HCT116 (cell line): ENCODE results near the gene PRKAG2. TPM values are rescaled to one million over a fixed set of nuclear protein-coding genes. Genes with fewer than 3 reads are reported as not detected.

Experiments
- ATAC-seq: fragments of 200-7000 bp; cut with Tn5 transposase; 2 replicates; pipeline ENCODE4 v1.9.1; 2020; ENCODE audit warnings: mild to moderate bottlenecking, moderate library complexity
- BruUV-seq: library from RNA; stranded (reverse); fragments of 400-500 nt; replicated peaks from 2 replicates; lab custom pipeline; 2021; lab: Mats Ljungman, UMichigan
- CTCF ChIA-PET: fragments of 300-600 bp; sonication (Branson Sonifier 250); formaldehyde crosslinking; loops from one replicate; lab custom pipeline; 2021; ENCODE audit warnings: antibody characterized with exemption; lab: Charles Lee
- POLR2A ChIA-PET: fragments of 300-600, 350-600 bp; sonication (Branson Sonifier 250); formaldehyde crosslinking; loops from one replicate; lab custom pipeline; 2021; ENCODE audit warnings: antibody characterized with exemption; lab: Charles Lee
- RAD21 ChIA-PET, 2 experiments: fragments of 300-600 bp; sonication (Branson Sonifier 250); formaldehyde crosslinking; loops; one replicate each; lab custom pipeline; 2023; ENCODE audit warnings: low total read pairs in 2 of 2; ENCODE audit not compliant: uncharacterized antibody in 2 of 2, unreplicated experiment in 2 of 2, low non-redundant PET in 1 of 2; lab: Charles Lee
- DNase-seq: peaks from one replicate; pipeline ENCODE4 v3.0.0-alpha.2; 2010; ENCODE audit warnings: low read depth, low spot score
- H2AFZ ChIP-seq: fragments of 200-600 bp; shearing (Covaris generic), sonication (generic); 2 replicates; pipeline ENCODE4 v1.6.1; 2017; ENCODE audit warnings: low read depth, mixed run types, mixed read lengths, antibody characterized with exemption, low read length; ENCODE audit not compliant: poor library complexity, severe bottlenecking
- H3K27ac ChIP-seq: 2 replicates; pipeline ENCODE4 v1.5.1; 2012; ENCODE audit warnings: low read depth, low read length
- H3K27me3 ChIP-seq: fragments of 200-600 bp; sonication (generic); 2 replicates; pipeline ENCODE4 v1.6.1; 2016; ENCODE audit warnings: mixed run types, low read length, mixed read lengths; ENCODE audit not compliant: insufficient read depth
- H3K36me3 ChIP-seq, 2 experiments: fragments of 200-500 bp in 1 of 2; fragments of 200-600 bp in 1 of 2; sonication (Bioruptor generic) in 1 of 2; sonication (generic) in 1 of 2; 2 replicates each; pipeline versions ENCODE4 v1.5.1 to v1.6.1; 2014 to 2016; ENCODE audit warnings: low read length in 2 of 2, inconsistent platforms in 1 of 2, mixed read lengths in 1 of 2, mixed run types in 1 of 2; ENCODE audit not compliant: insufficient read depth in 2 of 2, control insufficient read depth in 1 of 2
- H3K4me1 ChIP-seq, 2 experiments: fragments of 200-600 bp in 1 of 2; sonication (generic) in 1 of 2; 2 replicates each; pipeline versions ENCODE4 v1.5.1 to v1.6.1; 2012 to 2017; ENCODE audit warnings: low read length in 2 of 2, inconsistent platforms in 1 of 2, mild to moderate bottlenecking in 1 of 2, mixed read lengths in 1 of 2, mixed run types in 1 of 2, moderate library complexity in 1 of 2; ENCODE audit not compliant: insufficient read depth in 2 of 2, control insufficient read depth in 1 of 2
- H3K4me2 ChIP-seq: fragments of 200-600 bp; sonication (generic); 2 replicates; pipeline ENCODE4 v1.6.1; 2017; ENCODE audit warnings: mixed run types, low read length, mixed read lengths
- H3K4me3 ChIP-seq, 2 experiments: fragments of 200-600 bp in 1 of 2; sonication (generic) in 1 of 2; replicated peaks in 1 of 2; 2 replicates each; pipeline ENCODE4 v1.5.1; 2011 to 2016; ENCODE audit warnings: low read length in 2 of 2, control low read depth in 1 of 2, low read depth in 1 of 2, mild to moderate bottlenecking in 1 of 2, mixed read lengths in 1 of 2, mixed run types in 1 of 2
- H3K79me2 ChIP-seq: fragments of 200-600 bp; sonication (generic); 2 replicates; pipeline ENCODE4 v1.6.1; 2017; ENCODE audit warnings: mild to moderate bottlenecking, mixed run types, low read length, moderate library complexity, mixed read lengths; ENCODE audit not compliant: insufficient read depth
- H3K9ac ChIP-seq: fragments of 200-600 bp; sonication (generic); 2 replicates; pipeline ENCODE4 v1.6.1; 2016; ENCODE audit warnings: low read length, mixed read lengths
- H3K9me2 ChIP-seq: fragments of 200-600 bp; sonication (generic), shearing (Covaris generic); 2 replicates; pipeline ENCODE4 v1.6.1; 2017; ENCODE audit warnings: mixed run types, mild to moderate bottlenecking, moderate library complexity; ENCODE audit not compliant: insufficient read depth
- H3K9me3 ChIP-seq, 2 experiments: fragments of 200-500 bp in 1 of 2; fragments of 200-600 bp in 1 of 2; sonication (Bioruptor generic) in 1 of 2; sonication (generic) in 1 of 2; 2 replicates each; pipeline ENCODE4 v1.6.1; 2014 to 2017; ENCODE audit warnings: low read length in 2 of 2, mixed read lengths in 2 of 2, inconsistent platforms in 1 of 2, low read depth in 1 of 2, mild to moderate bottlenecking in 1 of 2, mixed run types in 1 of 2, moderate library complexity in 1 of 2; ENCODE audit not compliant: control insufficient read depth in 1 of 2, insufficient read depth in 1 of 2
- H4K20me1 ChIP-seq: fragments of 200-600 bp; sonication (generic), shearing (Covaris generic); 2 replicates; pipeline ENCODE4 v1.6.1; 2017; ENCODE audit warnings: mixed run types, mild to moderate bottlenecking, moderate library complexity; ENCODE audit not compliant: insufficient read depth
- CEBPB ChIP-seq: IDR thresholded peaks from 2 replicates; pipeline ENCODE4 v1.6.1; 2012; ENCODE audit warnings: low read depth
- EZH2phosphoT487 ChIP-seq: fragments of 200-600 bp; IDR thresholded peaks from 2 replicates; pipeline ENCODE4 v1.6.1; 2018; ENCODE audit warnings: antibody characterized with exemption, borderline replicate concordance
- POLR2A ChIP-seq: IDR thresholded peaks from 2 replicates; pipeline ENCODE4 v1.7.0; 2011; ENCODE audit warnings: borderline replicate concordance; ENCODE audit not compliant: insufficient read depth, insufficient read length; ENCODE audit errors: extremely low read depth
- RAD21 ChIP-seq: IDR thresholded peaks from 2 replicates; pipeline ENCODE4 v1.6.1; 2012; ENCODE audit warnings: low read depth, mild to moderate bottlenecking
- TCF7L2 ChIP-seq: IDR thresholded peaks from 2 replicates; pipeline ENCODE4 v1.7.0; 2011; ENCODE audit warnings: borderline replicate concordance, inconsistent platforms; ENCODE audit not compliant: insufficient read depth, insufficient read length; ENCODE audit errors: extremely low read depth
- YY1 ChIP-seq: IDR thresholded peaks from 2 replicates; pipeline ENCODE4 v1.6.1; 2011; ENCODE audit warnings: low read length, low read depth, moderate library complexity, mild to moderate bottlenecking; ENCODE audit not compliant: insufficient replicate concordance; ENCODE audit errors: extremely low read depth
- ZNF274 ChIP-seq: fragments of 200-500 bp; sonication (Bioruptor generic); IDR thresholded peaks from 2 replicates; pipeline ENCODE4 v1.6.1; 2014; ENCODE audit warnings: mild to moderate bottlenecking, low read depth, low read length, inconsistent platforms
- intact Hi-C: fragments of 100-400 bp; cut with micrococcal nuclease; formaldehyde crosslinking; loops from 2 replicates; pipeline ENCODE4 v1.10.0; 2022
- total RNA-seq: library from RNA; stranded (reverse); gene quantifications from one replicate; pipeline ENCODE4 v1.2.1, GENCODE V29; 2021; ENCODE audit not compliant: unreplicated experiment
- TF ChIP-seq, protein P1 (sequence below): IDR thresholded peaks from 2 replicates; pipeline ENCODE4 v1.6.1; 2012
- TF ChIP-seq, protein P2 (sequence below), 3 experiments: fragments of 200-600 bp in 1 of 3; sonication (generic) in 1 of 3; IDR thresholded peaks in 2 of 3; conservative IDR thresholded peaks in 1 of 3; 2 replicates each; pipeline ENCODE4 v1.5.1; 2012 to 2017; ENCODE audit warnings: low read depth in 2 of 3, low read length in 2 of 3, antibody characterized with exemption in 1 of 3, borderline replicate concordance in 1 of 3, control low read depth in 1 of 3, mild to moderate bottlenecking in 1 of 3, mixed read lengths in 1 of 3, mixed run types in 1 of 3, moderate library complexity in 1 of 3; ENCODE audit not compliant: insufficient read depth in 1 of 3
- TF ChIP-seq, protein P3 (sequence below): IDR thresholded peaks from 2 replicates; pipeline ENCODE4 v1.6.1; 2011; ENCODE audit warnings: mild to moderate bottlenecking, low read length, moderate library complexity; ENCODE audit not compliant: insufficient replicate concordance; ENCODE audit errors: extremely low read depth

The PRKAG2 gene
- total RNA-seq, 1 experiment from 2014 or later = 23.6 TPM

DNA sequence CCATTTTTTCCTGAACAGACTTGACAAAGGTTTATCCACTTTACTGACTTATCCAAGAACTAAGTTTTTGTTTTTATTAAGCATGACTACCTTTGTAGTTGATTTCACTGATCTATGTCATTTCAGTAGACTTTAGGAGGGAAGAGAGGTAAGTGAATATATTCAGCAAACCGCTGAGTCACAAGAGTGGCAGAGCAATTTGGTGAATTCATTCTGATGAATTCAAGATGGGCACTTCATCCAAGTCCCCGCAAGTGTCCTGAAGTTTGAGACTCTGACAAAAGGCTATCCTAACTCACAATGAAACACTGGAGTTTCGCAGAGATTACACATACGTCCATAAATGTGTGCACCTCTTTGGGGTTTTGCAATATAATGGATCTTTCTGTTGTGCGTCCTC lies 255.0 kb downstream of the PRKAG2 start:
- CTCF ChIA-PET = no interaction called here
- Histone ChIP-seq H3K9me2 (no peaks in the 10 kb centered on the region), H4K20me1 (no peaks in the 10 kb centered on the region), H3K9ac (no peak overlapping the region), H3K79me2 (peaks cover 64% of the 10 kb centered on the region), H3K4me1 (peaks cover 0 to 4% of the 10 kb centered on the region in 2 experiments; a peak in 2 of 4 replicates), H3K27me3 (no peaks in the 10 kb centered on the region), H2AFZ (no peak overlapping the region), H3K4me3 (no peak overlapping the region), H3K36me3 (no peaks in the 10 kb centered on the region), H3K4me2 (no peak overlapping the region), H3K9me3 (no peaks in the 10 kb centered on the region), H3K27ac (no peak overlapping the region)
- TF ChIP-seq, protein P1, sequence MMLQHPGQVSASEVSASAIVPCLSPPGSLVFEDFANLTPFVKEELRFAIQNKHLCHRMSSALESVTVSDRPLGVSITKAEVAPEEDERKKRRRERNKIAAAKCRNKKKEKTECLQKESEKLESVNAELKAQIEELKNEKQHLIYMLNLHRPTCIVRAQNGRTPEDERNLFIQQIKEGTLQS = no peak
- TF ChIP-seq ZNF274 (no peak), YY1 (no peak), EZH2phosphoT487 (no peak), POLR2A (no peak), RAD21 (no peak), TCF7L2 (no peak), CEBPB (no peak)
- TF ChIP-seq, protein P2, sequence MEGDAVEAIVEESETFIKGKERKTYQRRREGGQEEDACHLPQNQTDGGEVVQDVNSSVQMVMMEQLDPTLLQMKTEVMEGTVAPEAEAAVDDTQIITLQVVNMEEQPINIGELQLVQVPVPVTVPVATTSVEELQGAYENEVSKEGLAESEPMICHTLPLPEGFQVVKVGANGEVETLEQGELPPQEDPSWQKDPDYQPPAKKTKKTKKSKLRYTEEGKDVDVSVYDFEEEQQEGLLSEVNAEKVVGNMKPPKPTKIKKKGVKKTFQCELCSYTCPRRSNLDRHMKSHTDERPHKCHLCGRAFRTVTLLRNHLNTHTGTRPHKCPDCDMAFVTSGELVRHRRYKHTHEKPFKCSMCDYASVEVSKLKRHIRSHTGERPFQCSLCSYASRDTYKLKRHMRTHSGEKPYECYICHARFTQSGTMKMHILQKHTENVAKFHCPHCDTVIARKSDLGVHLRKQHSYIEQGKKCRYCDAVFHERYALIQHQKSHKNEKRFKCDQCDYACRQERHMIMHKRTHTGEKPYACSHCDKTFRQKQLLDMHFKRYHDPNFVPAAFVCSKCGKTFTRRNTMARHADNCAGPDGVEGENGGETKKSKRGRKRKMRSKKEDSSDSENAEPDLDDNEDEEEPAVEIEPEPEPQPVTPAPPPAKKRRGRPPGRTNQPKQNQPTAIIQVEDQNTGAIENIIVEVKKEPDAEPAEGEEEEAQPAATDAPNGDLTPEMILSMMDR (IDR thresholded peaks at IDR 0.05 in 2 of 3, conservative IDR thresholded peaks at IDR 0.05 in 1 of 3; ENCODE audit: borderline replicate concordance in 1 of 3, insufficient read depth in 1 of 3, low read depth in 2 of 3, low read length in 2 of 3) = no peak
- TF ChIP-seq, protein P3, sequence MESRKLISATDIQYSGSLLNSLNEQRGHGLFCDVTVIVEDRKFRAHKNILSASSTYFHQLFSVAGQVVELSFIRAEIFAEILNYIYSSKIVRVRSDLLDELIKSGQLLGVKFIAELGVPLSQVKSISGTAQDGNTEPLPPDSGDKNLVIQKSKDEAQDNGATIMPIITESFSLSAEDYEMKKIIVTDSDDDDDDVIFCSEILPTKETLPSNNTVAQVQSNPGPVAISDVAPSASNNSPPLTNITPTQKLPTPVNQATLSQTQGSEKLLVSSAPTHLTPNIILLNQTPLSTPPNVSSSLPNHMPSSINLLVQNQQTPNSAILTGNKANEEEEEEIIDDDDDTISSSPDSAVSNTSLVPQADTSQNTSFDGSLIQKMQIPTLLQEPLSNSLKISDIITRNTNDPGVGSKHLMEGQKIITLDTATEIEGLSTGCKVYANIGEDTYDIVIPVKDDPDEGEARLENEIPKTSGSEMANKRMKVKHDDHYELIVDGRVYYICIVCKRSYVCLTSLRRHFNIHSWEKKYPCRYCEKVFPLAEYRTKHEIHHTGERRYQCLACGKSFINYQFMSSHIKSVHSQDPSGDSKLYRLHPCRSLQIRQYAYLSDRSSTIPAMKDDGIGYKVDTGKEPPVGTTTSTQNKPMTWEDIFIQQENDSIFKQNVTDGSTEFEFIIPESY = no peak
- DNase-seq = no peak
- intact Hi-C loops = no loop called here
- no TSS peak for BruUV-seq
- no peak for ATAC-seq
- POLR2A ChIA-PET = no interaction called here
- RAD21 ChIA-PET = no interaction called here
